Measurements from ENCODE around the gene MYH10. TPM values are rescaled to one million over a fixed set of nuclear protein-coding genes. Genes with fewer than 3 reads are reported as not detected.

Gene MYH10
- total and polyA plus RNA-seq, 4 donors, result 9.1 to 79.1 (median 25.9) TPM

DNA sequence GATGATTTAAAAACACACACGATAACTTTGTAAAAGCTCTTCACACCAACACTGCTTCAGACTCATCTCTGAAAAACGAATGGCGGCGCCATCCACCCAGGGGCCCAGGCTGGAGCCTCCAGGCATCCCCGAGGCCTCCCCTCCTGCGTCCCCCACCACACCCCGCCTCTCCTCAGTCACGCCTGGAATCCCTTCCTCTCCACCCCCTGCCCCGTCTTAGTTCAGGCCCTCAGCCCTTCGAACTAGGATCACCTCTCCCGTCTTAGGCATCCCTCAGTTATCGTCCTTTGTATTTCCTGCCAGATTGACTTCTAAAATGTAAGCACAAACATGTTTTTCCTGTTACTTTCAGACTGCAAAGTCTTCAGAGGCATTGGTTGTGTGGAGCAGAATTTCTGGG is 136.5 kb downstream of the MYH10 start (continued):
- no peak for TF ChIP-seq NR2F2 (IDR thresholded peaks at IDR 0.05)

DNA sequence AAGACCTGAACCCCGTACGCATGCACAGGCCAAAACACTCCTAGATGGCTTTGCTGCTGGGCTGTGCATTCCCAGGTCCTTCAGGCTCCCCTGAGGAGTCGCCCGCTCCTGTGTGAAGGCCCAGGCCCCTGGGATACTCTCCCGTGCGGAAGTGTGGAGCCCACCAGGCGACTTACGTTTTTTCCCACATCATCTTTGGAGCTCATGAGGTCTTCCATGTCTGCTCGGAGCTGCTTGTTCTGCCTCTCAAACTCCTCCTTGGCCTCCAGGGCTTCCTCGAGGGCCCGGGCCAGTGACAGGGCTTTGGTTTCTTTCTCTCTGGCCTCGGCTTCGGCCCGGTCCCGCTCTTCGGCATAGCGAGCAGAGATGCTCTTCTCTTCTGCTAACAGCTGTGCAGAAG is 138.4 kb downstream of the MYH10 start:
- WGBS, result 96% methylated on average over 17 of the region's 17 CpGs

More for the DNA sequence above, 138.4 kb downstream of the MYH10 start:
- no peak for DNase-seq (ENCODE audit: low spot score)
- H3K9me3 ChIP-seq (ENCODE audit: control insufficient read depth in 4 of 4, low read length in 3 of 4), result no peaks in the 10 kb centered on the region
- no peak overlapping the region for H3K9ac ChIP-seq (ENCODE audit: low read depth in 1 of 2, low read length in 2 of 2)
- TF ChIP-seq RAD21 (IDR thresholded peaks at IDR 0.05) (no peak), TAF1 (conservative IDR thresholded peaks at IDR 0.05) (no peak), YY1 (IDR thresholded peaks at IDR 0.05) (no peak), FOXA1 (IDR thresholded peaks at IDR 0.05) (no peak), HNF4G (IDR thresholded peaks at IDR 0.05) (no peak), EGR1 (IDR thresholded peaks at IDR 0.05; ENCODE audit: low read depth in 2 of 2) (no peak), RXRA (IDR thresholded peaks at IDR 0.05) (no peak), FOXA2 (IDR thresholded peaks at IDR 0.05) (no peak), GABPA (IDR thresholded peaks at IDR 0.05 in 1 of 2, conservative IDR thresholded peaks at IDR 0.05 in 1 of 2) (no peak), NR2F2 (IDR thresholded peaks at IDR 0.05) (no peak), SP1 (IDR thresholded peaks at IDR 0.05) (no peak)
- TF ChIP-seq, protein P1, sequence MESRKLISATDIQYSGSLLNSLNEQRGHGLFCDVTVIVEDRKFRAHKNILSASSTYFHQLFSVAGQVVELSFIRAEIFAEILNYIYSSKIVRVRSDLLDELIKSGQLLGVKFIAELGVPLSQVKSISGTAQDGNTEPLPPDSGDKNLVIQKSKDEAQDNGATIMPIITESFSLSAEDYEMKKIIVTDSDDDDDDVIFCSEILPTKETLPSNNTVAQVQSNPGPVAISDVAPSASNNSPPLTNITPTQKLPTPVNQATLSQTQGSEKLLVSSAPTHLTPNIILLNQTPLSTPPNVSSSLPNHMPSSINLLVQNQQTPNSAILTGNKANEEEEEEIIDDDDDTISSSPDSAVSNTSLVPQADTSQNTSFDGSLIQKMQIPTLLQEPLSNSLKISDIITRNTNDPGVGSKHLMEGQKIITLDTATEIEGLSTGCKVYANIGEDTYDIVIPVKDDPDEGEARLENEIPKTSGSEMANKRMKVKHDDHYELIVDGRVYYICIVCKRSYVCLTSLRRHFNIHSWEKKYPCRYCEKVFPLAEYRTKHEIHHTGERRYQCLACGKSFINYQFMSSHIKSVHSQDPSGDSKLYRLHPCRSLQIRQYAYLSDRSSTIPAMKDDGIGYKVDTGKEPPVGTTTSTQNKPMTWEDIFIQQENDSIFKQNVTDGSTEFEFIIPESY (IDR thresholded peaks at IDR 0.05), result no peak
- TF ChIP-seq, protein P2, sequence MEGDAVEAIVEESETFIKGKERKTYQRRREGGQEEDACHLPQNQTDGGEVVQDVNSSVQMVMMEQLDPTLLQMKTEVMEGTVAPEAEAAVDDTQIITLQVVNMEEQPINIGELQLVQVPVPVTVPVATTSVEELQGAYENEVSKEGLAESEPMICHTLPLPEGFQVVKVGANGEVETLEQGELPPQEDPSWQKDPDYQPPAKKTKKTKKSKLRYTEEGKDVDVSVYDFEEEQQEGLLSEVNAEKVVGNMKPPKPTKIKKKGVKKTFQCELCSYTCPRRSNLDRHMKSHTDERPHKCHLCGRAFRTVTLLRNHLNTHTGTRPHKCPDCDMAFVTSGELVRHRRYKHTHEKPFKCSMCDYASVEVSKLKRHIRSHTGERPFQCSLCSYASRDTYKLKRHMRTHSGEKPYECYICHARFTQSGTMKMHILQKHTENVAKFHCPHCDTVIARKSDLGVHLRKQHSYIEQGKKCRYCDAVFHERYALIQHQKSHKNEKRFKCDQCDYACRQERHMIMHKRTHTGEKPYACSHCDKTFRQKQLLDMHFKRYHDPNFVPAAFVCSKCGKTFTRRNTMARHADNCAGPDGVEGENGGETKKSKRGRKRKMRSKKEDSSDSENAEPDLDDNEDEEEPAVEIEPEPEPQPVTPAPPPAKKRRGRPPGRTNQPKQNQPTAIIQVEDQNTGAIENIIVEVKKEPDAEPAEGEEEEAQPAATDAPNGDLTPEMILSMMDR (IDR thresholded peaks at IDR 0.05; ENCODE audit: low read depth, low read length, missing input control), result no peak
- TF ChIP-seq, protein P3, sequence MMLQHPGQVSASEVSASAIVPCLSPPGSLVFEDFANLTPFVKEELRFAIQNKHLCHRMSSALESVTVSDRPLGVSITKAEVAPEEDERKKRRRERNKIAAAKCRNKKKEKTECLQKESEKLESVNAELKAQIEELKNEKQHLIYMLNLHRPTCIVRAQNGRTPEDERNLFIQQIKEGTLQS (IDR thresholded peaks at IDR 0.05), result no peak
- TF ChIP-seq, protein P4, sequence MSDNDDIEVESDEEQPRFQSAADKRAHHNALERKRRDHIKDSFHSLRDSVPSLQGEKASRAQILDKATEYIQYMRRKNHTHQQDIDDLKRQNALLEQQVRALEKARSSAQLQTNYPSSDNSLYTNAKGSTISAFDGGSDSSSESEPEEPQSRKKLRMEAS (IDR thresholded peaks at IDR 0.05), result no peak
- TF ChIP-seq, protein P5, sequence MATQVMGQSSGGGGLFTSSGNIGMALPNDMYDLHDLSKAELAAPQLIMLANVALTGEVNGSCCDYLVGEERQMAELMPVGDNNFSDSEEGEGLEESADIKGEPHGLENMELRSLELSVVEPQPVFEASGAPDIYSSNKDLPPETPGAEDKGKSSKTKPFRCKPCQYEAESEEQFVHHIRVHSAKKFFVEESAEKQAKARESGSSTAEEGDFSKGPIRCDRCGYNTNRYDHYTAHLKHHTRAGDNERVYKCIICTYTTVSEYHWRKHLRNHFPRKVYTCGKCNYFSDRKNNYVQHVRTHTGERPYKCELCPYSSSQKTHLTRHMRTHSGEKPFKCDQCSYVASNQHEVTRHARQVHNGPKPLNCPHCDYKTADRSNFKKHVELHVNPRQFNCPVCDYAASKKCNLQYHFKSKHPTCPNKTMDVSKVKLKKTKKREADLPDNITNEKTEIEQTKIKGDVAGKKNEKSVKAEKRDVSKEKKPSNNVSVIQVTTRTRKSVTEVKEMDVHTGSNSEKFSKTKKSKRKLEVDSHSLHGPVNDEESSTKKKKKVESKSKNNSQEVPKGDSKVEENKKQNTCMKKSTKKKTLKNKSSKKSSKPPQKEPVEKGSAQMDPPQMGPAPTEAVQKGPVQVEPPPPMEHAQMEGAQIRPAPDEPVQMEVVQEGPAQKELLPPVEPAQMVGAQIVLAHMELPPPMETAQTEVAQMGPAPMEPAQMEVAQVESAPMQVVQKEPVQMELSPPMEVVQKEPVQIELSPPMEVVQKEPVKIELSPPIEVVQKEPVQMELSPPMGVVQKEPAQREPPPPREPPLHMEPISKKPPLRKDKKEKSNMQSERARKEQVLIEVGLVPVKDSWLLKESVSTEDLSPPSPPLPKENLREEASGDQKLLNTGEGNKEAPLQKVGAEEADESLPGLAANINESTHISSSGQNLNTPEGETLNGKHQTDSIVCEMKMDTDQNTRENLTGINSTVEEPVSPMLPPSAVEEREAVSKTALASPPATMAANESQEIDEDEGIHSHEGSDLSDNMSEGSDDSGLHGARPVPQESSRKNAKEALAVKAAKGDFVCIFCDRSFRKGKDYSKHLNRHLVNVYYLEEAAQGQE (IDR thresholded peaks at IDR 0.05), result no peak
- no peaks in the 10 kb centered on the region for H3K4me1 ChIP-seq (ENCODE audit: control insufficient read depth in 4 of 4, insufficient read depth in 4 of 4, low read length in 3 of 4)
- H3K4me3 ChIP-seq (ENCODE audit: low read depth in 1 of 3, low read length in 3 of 3), result no peak overlapping the region
- H3K36me3 ChIP-seq (ENCODE audit: control insufficient read depth in 4 of 4, insufficient read depth in 3 of 4, low read depth in 1 of 4, low read length in 3 of 4), result peaks cover 3 to 49% (median 19%) of the 10 kb centered on the region in 4 donors
- H3K27ac ChIP-seq (ENCODE audit: low read depth in 1 of 2, low read length in 2 of 2), result no peak overlapping the region
- no peaks in the 10 kb centered on the region for H3K27me3 ChIP-seq (ENCODE audit: control insufficient read depth in 4 of 4, insufficient read depth in 4 of 4, low read length in 3 of 4)

Measured in liver (tissue), 9 donors.